Measurements from ENCODE around the gene WDR73.
"Not testable (repeated sequence)": the region's sequence is repeated elsewhere in the genome, so short reads cannot be mapped to it uniquely, and the experiment has no call there.

The WDR73 gene

DNA sequence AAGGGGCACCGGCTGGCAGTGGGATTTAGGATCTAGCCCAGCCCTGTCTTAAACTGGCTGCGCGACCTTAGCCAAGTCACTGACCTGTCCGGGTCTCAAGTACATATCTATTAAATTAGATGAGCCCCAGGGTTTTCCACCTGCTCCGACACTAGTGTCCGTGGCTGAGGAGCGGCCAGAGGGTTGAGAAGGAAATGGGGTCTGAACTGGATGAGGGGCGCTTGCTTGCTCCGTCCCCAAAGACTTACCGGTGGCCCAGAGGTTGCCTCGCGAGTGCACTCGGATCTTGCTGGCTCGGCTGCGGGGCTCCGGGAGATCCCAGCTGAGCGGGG lies 3.6 kb upstream of the WDR73 start:
- no peak for DNase-seq

DNA sequence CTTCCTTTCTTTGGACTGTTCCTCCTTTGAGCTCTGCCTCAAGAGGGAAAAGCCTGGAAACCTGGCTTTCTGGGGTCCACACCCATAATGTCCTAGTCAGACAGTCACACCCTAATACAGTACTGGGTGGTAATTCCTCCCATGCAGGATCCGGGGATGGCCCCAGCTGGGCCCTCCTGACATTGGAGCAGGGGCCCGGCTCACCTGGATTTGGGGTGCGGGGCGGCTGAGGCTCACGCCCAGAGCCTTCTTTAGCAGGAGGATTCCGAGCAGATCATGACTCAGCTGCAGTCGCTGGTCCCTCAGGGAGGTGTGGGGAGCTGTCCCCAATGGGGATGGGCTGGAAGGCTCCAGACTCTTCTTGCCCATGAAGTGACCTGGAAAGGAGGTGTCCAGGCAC lies 2.9 kb upstream of the WDR73 start:
- no peak for DNase-seq

DNA sequence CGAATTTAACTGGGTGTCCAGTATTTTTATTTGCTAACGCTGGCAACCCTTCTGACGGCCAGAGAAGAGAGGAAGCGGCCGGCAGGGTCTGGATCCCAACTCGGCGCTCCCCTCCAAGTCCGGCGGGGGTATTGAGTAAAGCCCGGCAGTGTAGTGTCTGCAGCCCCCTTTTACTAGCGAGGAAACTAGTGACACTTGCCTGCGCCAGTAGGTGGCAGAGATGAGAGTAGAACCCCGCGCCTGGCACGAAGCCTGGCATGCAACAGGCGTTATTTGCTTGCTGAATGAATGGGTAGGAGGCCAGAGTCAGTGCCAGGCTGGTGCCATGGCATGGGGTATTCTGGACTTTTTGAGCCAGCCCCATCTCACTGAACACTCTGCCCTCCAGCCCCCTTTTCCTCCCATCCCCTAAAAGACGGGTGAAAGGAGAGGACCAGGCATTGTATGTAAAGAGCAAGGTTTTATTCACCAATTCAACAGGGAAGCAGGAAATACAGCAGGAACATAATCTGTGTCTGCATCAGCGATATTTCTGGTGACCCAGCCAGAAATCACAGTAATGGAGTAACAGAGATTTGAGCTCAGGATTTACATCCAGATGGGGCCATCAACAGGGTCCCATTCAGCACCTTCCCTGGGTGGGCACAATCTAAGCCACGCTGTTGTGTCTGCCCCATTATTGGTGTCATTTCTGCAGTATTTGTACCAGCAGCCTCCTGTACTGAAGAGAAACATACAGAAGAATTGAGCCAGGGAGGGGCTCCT lies 788 bp upstream of the WDR73 start:
- peak; percentile 37 to 70 for DNase-seq

DNA sequence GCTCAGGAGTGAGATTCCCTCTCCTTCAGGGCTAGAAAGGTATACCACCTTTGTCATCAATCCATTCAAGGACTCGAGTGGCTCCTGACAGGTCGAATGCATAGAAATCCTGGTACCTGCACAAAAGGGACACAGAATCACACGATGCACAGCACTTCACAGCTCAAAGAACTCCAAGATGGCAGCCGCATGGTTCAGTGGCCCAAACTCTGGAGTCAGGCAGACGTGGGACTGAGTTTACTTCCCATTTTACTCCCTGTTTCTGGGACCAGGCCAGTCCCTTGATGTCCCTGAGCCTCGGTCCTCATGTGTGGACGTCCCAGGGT lies 536 bp downstream of the WDR73 start:
- no peak for DNase-seq

DNA sequence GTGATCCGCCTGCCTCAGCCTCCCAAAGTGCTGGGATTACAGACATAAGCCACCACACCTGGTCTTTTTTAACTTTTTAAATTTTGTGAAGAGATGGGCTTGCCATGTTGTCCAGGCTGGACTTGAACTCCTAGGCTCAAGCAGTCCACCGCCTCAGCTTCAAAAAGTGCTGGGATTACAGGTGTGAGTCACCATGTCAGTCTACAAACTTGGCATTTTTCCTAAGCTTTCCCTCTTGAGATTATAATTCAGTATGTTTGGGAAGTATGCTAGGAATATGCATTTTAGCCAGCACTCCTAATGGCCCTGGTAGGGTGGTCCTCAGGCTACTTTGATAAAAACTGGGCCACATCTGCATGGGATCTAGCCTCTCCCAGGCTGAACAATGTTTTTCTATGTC lies 4.4 kb downstream of the WDR73 start:
- no peak for DNase-seq

DNA sequence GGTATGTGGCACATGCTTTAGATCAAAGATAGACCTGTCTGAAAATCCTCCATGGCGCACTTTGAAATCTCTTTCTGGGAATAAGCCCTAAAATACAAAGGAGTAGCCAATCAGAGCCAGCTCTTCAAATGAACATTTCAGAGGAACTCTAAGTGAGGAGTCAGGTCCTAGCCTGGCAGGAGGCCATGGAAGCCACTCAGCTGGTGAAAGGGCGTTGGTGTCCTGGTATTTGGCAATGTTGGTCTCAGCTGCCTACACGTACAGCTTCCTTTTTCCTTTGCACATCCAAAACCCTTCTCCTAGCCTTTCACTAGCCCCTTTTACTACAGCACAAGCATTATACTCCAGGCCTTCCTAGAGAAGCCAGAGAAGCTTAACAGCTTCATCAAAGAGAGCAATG lies 5.5 kb downstream of the WDR73 start:
- no peak for DNase-seq

DNA sequence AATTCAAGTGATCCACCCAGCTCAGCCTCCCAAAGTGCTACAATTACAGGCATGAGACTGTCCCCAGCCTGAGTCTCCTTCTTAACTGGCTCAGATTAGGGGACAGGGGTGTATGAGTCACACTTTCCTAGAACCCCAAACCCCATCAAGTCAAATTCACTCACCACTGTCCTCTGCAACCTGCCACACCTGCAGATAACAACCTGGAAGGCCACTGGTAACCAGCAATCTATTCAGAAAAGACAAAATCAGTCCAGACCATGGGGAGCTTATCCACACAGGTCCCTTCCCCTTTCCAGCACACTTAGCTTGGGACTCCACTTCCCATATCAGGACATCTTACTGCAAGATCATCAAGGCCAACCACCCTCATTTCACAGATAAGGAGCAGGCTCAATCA lies 6.4 kb downstream of the WDR73 start:
- DNase-seq, result no peak

DNA sequence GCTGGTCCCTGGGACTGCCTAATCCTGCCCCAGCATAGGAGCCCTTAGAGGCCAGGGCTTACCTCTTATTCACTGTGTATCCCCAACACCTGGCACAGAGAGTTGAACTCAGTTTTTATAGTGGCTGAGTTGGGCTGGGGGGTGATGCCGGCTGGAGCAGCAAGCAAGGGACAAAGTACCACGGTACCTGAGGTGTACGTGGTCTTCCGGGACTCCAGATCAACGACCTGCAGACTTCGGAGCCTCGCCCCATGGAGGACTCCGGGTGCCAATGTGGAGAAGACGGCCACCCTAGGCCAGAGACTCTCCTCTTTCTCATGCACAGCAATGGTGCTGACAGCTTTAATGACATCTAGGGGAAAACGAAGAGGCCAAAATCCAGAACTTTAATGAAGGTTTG lies 8.1 kb downstream of the WDR73 start:
- no peak for DNase-seq

DNA sequence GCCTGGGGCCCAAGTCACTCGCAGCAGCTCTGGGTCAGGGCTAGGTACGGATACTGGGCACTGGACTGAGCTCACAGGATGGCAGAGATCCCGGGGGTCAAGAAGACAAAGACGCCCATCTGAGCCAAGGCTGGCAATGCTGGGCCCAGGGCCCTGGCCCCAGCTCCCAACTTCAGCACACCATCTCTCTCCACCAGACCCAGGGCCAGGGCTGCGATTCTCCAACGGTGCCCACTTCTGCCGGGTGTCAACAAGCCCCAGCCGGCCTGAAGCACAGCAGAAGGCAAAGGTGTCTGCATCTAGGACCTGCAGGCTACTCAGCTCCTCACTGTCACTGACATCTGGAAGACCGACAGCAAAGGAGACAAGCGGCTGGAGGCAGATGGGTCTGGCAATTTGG lies 8.6 kb downstream of the WDR73 start:
- DNase-seq, result no peak

DNA sequence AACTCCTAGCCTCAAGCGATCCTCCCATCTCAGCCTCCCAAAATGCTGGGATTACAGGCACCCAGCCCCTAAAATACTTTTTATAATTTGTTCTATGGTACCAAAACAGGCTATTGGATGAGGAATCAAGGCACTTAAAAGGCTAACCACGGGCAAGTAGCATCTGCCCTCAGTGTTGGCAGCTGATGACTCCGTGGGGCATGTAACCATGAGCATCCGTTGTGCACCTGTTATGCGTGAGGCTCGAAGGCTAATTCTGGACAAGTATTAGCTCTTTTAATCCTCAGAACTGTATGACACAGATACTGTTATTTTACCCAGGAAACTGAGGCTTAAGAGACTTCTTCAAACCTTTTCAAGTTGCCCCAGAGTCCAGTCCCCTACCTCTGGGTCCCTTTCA lies 10.2 kb downstream of the WDR73 start:
- DNase-seq, result no peak

DNA sequence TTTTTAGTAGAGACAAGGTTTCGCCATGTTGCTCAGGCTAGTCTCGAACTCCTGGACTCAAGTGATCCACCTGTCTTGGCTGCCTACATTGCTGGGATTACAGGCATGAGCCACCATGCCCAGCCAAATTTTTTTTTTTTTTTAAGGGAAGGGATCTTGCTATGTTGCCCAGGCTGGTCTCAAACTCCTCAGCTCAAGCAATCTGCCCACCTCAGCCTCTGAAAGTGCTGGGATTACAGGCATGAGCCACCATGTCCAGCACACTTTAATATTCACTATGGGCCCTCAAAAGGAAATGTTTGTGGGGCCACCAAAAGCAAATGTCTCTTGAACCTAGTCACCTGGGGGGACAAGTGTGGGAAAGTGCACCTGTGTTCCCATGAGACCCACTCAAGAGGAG lies 11.4 kb downstream of the WDR73 start:
- DNase-seq, result not testable (repeated sequence)

DNA sequence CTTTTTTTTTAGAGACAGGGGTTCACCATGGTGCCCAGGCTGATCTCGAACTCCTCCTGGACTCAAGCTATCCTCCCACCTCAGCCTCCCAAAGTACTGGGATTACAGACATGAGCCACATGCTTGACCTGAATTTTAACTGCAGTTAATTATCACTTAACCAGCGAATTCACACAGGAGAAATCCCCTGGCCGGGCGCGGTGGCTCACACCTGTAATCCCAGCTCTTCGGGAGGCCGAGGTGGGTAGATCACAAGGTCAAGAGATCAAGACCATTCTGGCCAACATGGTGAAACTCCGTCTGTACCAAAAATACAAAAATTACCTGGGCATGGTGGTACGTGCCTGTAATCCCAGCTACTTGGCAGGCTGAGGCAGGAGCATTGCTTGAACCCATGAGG lies 12.2 kb downstream of the WDR73 start:
- not testable (repeated sequence) for DNase-seq

DNA sequence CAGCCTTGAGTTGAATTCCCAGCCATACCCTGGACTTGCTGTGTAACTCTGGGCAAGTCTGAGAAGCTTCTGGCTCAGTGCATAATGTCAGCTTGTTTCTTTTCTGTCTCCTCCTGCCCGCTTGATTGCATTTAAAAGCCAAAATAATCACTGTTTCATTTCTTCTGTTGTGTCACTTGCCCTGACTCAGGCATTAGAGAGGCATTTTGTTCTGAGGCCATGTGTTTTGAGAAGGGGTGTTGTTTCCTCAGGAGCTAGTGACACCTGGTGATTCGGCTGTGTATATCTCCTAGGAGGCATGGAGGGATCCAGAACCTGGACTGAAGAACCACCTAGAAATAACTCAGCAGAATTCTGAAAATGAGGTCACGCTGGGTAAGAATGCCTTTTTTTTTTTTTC lies 16.0 kb downstream of the WDR73 start:
- DNase-seq, result no peak

DNA sequence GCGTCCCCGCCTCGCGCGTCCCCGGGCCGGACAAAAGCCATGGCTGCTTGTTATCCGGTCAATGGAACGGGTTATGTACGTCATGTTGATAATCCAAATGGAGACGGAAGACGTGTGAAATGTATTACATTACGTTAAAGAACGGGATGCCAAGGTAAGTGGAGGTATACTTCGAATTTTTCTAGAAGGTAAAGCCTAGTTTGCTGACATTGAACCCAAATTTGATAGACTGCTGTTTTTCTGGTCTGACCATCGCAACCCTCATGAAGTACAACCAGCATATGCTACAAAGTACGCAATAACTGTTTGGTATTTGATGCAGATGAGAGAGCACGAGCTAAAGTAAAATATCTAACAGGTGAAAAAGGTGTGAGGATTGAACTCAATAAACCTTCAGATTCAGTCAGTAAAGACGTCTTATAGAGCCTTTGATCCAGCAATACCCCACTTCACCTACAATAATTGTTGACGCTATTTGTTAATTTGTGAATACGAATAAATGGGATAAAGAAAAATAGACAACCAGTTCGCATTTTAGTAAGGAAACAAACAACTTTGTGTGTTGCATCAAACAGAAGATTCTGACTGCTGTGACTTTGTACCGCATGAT lies 19.8 kb downstream of the WDR73 start:
- DNase-seq, result no peak

DNA sequence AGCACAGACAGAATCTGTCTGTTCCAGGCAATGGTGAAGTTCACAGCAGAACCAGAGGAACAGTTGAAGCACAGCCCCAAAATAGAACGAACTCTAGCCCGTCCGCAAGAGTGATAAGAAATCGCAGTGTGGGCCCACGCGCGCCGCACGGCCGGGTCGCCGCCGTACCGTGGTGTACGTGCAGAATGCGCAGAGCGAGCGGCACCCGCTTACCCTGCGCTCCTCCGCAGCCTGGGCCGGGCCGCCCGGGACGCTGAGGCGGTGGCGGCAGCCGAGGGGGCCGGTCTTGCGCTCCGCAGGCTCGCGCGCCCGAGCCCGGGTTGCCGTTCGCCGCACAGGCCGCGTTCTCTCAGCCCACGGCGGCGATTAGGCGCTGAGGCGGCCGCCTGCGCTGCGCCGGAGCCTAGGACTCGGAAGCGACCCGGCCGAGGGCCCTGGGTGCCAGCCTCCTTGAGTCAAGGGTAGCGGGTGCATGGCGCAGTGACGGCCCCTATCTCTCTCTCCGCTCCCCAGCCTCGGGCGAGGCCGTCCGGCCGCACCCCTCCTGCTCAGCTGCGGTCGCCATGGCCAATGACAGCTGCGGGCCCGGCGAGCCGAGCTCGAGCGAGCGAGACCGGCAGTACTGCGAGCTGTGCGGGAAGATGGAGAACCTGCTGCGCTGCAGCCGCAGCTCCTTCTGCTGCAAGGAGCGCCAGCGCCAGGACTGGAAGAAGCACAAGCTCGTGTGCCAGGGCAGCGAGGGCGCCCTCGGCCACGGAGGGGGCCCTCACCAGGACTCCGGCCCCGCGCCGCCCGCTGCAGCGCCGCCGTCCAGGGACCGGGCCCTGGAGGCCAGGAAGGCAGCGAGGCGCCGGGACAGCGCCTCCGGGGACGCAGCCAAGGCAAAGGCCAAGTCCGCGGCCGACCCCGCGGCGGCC lies 20.5 kb downstream of the WDR73 start:
- peak; percentile 10 to 58 for DNase-seq

DNA sequence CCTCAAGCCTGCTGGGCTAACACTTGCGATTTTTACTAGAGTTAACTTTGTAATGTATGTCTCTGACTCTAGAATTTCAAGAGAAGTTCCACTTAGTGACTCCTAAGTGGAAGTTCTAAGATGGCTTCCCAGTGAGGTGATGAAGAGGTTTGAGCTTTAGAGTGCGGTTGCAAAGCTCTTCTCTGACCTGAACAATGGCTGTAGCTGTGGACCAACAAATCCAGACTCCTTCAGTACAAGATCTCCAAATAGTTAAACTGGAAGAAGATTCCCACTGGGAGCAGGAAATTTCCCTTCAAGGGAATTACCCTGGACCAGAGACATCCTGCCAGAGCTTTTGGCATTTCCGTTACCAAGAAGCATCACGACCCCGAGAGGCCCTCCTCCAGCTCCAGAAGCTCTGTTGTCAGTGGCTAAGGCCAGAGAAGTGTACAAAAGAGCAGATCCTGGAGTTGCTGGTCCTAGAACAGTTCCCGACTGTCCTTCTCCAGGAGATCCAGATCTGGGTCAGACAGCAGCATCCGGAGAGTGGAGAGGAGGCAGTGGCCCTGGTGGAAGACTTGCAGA lies 22.3 kb downstream of the WDR73 start:
- DNase-seq, result no peak

DNA sequence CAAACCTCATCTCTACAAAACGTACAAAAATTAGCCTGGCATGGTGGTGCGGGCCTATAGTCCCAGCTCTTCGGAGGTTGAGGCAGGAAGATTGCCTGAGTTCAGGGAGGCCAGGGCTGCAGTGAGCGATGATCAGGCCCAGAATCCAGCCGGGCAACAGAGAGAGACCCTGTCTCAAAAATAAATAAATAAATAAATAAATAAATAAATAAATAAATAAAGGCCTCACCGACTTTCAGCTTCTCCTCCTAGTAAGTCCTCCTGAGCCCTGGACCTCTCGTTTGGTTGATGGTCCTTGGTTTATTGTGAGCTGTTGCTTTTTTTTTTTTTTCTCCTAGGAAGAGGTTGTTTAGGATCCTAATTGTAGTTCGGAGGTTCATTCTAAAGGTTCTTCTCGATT lies 25.1 kb downstream of the WDR73 start:
- no peak for DNase-seq

DNA sequence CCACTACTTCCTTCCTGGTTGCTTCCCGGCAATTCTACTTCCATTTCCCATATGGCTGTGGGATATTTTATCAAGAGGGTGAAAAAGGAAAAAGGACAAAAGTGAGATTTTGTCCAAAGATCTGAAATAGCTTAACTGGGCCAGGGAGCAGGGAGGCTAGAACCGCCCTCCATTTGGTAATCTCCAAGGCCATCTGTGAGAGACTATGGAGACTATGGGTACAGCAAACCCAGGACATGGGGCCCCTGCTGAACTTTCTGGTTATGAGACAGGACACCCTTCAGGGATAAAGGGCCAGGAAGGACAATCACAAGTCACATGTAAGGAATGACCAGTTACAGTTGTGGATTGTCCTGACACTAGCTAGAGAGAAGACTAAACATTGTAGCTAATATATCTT lies 29.0 kb downstream of the WDR73 start:
- no peak for DNase-seq

DNA sequence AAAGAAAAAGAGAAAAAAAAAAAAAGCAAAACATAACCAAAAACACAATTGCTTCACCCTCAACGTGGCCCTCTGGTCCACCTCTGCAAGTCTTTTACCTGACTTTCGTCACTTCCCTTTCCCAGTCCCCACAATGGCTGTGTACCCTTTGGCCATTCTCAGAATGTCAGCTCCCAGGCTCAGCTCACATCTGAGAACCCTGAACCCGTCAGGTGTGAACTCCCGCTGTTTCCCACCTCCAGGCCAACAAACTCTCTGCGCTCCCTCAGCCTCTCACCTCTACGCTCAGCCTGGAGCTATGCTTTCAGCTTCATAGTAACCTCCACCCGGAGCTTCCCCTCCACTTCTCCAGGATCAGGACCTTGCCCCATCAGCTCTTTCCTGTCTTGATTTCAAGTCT lies 29.7 kb downstream of the WDR73 start:
- DNase-seq, result no peak

DNA sequence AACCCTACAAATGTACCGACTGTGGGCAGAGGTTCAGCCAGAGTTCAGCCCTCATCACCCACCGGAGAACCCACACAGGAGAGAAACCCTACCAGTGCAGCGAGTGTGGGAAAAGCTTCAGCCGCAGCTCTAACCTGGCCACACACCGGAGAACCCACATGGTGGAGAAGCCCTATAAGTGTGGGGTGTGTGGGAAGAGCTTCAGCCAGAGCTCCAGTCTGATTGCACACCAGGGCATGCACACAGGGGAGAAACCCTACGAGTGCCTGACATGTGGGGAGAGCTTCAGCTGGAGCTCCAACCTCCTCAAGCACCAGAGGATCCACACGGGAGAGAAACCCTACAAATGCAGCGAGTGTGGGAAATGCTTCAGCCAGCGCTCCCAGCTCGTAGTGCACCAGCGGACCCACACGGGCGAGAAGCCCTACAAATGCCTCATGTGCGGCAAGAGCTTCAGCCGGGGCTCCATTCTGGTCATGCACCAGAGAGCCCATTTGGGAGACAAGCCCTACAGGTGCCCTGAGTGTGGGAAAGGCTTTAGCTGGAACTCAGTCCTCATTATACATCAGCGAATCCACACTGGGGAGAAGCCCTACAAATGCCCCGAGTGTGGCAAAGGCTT lies 32.6 kb downstream of the WDR73 start:
- no peak for DNase-seq

DNA sequence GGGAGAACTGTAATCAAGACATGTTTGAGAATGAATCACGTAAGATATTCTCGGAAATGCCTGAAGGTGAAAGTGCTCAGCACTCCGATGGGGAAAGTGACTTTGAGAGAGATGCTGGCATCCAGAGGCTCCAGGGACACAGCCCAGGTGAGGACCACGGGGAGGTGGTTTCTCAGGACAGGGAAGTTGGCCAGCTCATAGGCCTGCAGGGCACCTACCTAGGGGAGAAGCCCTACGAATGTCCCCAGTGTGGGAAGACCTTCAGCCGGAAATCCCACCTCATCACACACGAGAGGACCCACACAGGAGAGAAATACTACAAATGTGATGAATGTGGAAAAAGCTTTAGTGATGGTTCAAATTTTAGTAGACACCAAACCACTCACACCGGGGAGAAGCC lies 33.5 kb downstream of the WDR73 start:
- no peak for DNase-seq

DNA sequence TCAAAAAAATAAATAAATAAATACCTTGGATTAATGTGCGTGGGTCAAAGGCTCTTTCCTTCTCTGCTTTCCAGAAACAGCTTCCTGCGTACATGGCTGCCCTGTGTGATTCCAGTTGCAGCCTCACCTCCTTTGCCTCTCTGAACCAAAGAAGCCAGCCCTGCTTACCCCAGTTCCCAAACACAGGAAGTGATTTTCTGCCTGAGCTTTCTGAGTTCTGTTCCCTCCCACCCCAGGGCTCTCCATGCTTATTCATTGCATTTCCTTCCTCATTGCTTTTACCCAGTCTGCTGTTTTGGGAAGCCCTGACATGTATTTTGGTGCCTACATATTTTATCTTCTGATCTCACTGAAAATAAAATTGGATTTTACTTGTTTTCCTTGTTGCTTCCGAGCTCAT lies 37.8 kb downstream of the WDR73 start:
- DNase-seq, result peak in 1 of 2 donors; percentile 70

DNA sequence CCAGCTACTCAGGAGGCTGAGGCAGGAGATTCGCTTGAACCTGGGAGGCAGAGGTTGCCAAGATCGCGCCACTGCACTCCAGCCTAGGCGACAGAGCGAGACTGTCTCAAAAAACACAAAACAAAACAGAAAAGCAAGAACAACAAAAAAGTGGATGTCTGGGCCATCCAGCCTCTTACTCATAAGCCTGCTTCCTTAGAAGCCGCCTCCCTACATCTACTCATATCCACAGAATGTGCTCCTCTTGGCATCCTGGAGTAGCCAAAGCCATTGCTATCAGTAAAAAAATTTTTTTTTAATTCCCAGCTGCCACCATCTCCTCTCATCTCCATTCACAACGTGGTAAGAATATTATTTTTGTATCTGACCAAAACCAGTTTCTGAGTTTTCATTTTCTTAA lies 42.5 kb downstream of the WDR73 start:
- no peak for DNase-seq
